ENCODE measurements around the gene NFIA. TPM values are rescaled to one million over a fixed set of nuclear protein-coding genes. Genes with fewer than 3 reads are reported as not detected.

NFIA gene
- polyA plus RNA-seq, 3 donors = 13.9 to 17.3 (median 16.2) TPM

GRCh38 chr1:61379693-61380092, 297.3 kb downstream of the NFIA start:
- no peak for DNase-seq (ENCODE audit: extremely low read depth in 1 of 11, low read depth in 9 of 11, low spot score in 4 of 11)

- DNase-seq (ENCODE audit: extremely low read depth in 1 of 11, low read depth in 9 of 11, low spot score in 4 of 11) = no peak
Measured at GRCh38 chr1:61380561-61380960, 298.2 kb downstream of the NFIA start.

GRCh38 chr1:61386323-61386722, 304.0 kb downstream of the NFIA start:
- DNase-seq (ENCODE audit: extremely low read depth in 1 of 11, low read depth in 9 of 11, low spot score in 4 of 11) = no peak

GRCh38 chr1:61386770-61387169, 304.4 kb downstream of the NFIA start:
- DNase-seq (ENCODE audit: extremely low read depth in 1 of 11, low read depth in 9 of 11, low spot score in 4 of 11) = no peak

- no peak for DNase-seq (ENCODE audit: extremely low read depth in 1 of 11, low read depth in 9 of 11, low spot score in 4 of 11)
Measured at GRCh38 chr1:61387829-61388228, 305.5 kb downstream of the NFIA start.

DNA sequence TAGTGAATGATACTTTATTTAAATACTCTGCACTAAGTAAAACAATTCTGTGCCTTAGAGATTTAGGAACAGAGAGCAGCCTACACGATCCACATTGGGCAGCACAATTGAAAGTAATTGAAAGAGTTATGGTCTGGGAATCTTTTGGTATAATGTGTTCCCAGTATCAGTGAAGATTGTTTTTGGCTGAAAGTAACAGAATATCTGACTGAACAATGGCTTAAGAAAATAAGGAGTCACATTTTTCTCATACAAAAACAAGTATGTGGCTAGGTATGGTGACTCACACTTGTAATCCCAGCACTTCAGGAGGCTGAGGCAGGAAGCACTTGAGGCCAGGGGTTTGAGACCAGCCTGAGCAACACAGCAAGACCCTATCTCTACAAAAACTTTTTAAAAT, 306.2 kb downstream of the NFIA start:
- no peak for DNase-seq (ENCODE audit: extremely low read depth in 1 of 11, low read depth in 9 of 11, low spot score in 4 of 11)

DNA sequence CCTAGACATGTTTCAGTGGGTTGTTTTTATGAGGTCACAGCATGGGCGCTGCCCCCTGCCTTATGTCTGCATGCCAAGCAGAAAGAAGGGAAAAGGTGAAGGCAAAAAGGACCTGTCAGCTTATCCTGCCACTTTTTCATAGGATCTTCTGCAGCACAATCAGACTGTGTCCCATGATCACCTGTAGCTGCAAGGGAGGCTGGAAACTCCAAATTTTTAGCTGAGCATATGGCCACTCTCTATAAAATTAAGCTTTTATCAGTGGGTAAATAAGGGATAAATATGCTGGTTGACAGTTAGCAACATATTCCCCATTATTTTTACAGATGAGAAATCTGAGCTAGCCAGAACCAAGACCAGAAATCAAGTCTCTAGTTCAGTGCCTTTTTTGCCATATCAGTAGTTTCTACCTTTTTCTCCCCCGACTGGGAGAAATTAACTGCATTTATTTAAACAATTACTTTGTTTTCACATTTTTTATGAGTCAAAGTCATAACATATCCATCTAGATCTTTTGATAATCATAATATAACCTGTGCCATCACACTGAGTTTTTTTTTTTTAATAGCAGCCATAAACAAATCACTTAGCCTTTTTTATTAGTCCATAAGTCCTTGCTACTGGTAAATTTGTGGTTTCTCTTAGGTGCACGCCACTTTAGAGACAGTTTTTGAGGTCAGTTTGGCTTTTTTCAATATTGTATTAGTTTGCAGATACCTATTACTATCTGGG, 307.0 kb downstream of the NFIA start:
- DNase-seq (ENCODE audit: extremely low read depth in 1 of 11, low read depth in 9 of 11, low spot score in 4 of 11) = no peak

GRCh38 chr1:61389926-61390845, 307.8 kb downstream of the NFIA start:
- DNase-seq (ENCODE audit: extremely low read depth in 1 of 11, low read depth in 9 of 11, low spot score in 4 of 11) = no peak

DNA sequence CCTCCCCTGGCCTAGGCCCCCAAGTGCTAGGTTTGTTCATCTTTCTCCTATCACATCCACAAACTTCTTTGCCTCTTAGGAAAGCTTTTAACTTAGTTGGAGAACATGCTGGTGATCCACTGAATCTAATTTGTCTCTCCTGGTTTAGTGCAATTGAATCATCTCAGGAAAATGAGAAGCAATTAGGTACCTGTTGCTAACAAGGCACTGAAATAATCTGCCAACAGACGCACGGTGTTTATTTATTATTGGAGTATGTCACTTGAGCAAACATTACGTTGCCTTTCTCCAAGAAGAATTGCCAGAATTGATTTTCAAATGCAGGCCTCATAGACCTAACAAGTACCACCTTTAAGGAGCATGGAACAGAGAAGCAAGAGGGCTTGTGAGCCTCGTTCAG, 309.4 kb downstream of the NFIA start:
- no peak for DNase-seq (ENCODE audit: extremely low read depth in 1 of 11, low read depth in 9 of 11, low spot score in 4 of 11)

GRCh38 chr1:61392409-61393242, 310.3 kb downstream of the NFIA start:
- DNase-seq (ENCODE audit: extremely low read depth in 1 of 11, low read depth in 9 of 11, low spot score in 4 of 11) = no peak

DNA sequence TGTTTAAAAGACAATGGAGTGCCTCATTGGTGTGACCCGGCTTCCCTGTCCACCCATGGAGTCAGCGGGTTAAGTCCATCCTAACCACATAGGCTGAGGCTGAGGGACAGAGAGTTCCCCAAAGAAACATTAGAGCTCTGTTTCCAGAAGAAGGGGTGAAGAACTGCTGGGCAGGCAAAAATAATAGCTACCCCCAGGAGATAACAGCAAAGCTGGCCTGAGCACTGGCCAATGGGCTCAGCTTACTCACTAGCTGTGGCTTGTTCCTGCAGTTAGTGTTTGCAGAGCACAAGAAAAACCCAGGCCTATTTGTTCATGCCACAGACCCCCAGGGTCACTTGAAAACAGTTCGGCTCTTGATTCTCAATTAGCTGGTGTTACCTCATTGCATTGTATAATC, 311.2 kb downstream of the NFIA start:
- no peak for DNase-seq (ENCODE audit: extremely low read depth in 1 of 11, low read depth in 9 of 11, low spot score in 4 of 11)

DNA sequence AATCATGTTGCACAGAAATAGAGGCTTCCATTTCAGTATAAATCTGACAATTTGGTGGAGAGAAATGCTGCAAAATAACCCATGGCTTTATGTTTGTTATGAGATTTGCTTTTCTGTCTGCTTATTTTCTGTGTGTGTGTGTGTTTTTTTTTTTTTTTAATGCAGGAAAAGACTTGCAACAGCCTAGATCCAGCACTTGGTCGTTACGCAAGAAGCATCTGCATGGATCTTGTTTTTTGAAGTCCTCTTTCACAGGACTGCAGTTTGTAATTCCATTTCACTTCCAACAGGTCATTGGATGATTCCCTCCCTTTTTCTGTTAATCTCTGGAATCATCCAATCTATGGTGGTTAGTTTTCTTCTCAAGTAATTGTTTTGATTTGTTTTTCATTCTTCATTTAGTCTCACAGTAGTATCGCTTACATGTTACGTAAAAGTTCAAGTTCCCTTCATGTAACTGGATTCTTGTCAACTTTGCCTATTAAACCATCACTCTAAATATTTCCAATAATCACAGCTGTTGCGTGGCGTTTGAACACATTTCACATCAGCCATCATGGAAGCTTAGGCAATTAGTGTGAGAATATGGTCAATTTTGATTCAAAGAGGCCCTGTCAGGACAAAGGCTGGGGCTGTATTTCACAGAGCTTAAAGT, 312.9 kb downstream of the NFIA start:
- no peak for DNase-seq (ENCODE audit: extremely low read depth in 1 of 11, low read depth in 9 of 11, low spot score in 4 of 11)

GRCh38 chr1:61397495-61397894, 315.1 kb downstream of the NFIA start:
- no peak for DNase-seq (ENCODE audit: extremely low read depth in 1 of 11, low read depth in 9 of 11, low spot score in 4 of 11)

GRCh38 chr1:61397935-61398334, 315.6 kb downstream of the NFIA start:
- DNase-seq (ENCODE audit: extremely low read depth in 1 of 11, low read depth in 9 of 11, low spot score in 4 of 11) = no peak

GRCh38 chr1:61399199-61399598, 316.8 kb downstream of the NFIA start:
- DNase-seq (ENCODE audit: extremely low read depth in 1 of 11, low read depth in 9 of 11, low spot score in 4 of 11) = peak in 2 of 11 donors; percentile 29 to 39

GRCh38 chr1:61400131-61400770, 317.9 kb downstream of the NFIA start:
- no peak for DNase-seq (ENCODE audit: extremely low read depth in 1 of 11, low read depth in 9 of 11, low spot score in 4 of 11)

DNA sequence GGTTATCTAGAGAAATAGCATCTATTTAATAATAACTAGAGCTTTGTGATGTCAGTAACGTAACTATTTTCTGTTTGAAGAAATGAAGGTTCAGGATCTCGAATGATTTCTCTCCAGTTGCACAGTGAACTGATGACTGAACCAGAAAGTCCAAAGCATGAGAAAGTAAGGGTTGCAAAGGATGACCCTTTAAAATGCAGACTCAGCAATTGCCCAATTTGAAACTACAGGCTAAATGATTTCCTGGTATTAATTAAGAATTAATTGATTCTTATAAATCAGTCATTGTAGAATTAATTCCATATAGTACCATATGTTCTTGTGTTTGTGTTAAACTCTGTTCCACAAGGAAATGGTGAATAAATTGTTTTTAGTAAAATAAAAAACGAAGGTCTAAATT, 318.6 kb downstream of the NFIA start:
- DNase-seq (ENCODE audit: extremely low read depth in 1 of 11, low read depth in 9 of 11, low spot score in 4 of 11) = no peak

Measured in renal cortex interstitium (tissue), 11 donors.